Mesodermal cell (in vitro differentiated cells): Measurements from ENCODE around the gene TTLL11.

Experiments
- H3K27ac ChIP-seq: 2 replicates; pipeline ENCODE4 v1.7.0; 2013; ENCODE audit warnings: mild to moderate bottlenecking, low read depth, low read length, moderate library complexity; ENCODE audit not compliant: severe bottlenecking
- H3K36me3 ChIP-seq: 2 replicates; pipeline ENCODE4 v1.7.1; 2013; ENCODE audit warnings: mild to moderate bottlenecking, low read length, moderate library complexity; ENCODE audit not compliant: control insufficient read depth, insufficient read depth
- H3K4me1 ChIP-seq: one replicate; pipeline ENCODE4 v1.7.1; 2013; ENCODE audit warnings: mild to moderate bottlenecking, low read length; ENCODE audit not compliant: insufficient read depth, control insufficient read depth, poor library complexity, severe bottlenecking
- H3K4me3 ChIP-seq: 2 replicates; pipeline ENCODE4 v1.7.0; 2013; ENCODE audit warnings: low read length, control low read depth, mild to moderate bottlenecking; ENCODE audit not compliant: insufficient read depth, poor library complexity, severe bottlenecking; ENCODE audit errors: extremely low read depth
- H3K9me3 ChIP-seq: 2 replicates; pipeline ENCODE4 v1.7.1; 2013; ENCODE audit warnings: mild to moderate bottlenecking, low read length, moderate library complexity; ENCODE audit not compliant: control insufficient read depth
- WGBS, 2 experiments: methylation state at CpG; one replicate each; pipeline ENCODE4 v1.1.5; 2013; ENCODE audit warnings: missing lambda C conversion rate in 2 of 2; ENCODE audit not compliant: insufficient coverage in 2 of 2; 5-methylcytosine and 5-hydroxymethylcytosine counted together

The TTLL11 gene

DNA sequence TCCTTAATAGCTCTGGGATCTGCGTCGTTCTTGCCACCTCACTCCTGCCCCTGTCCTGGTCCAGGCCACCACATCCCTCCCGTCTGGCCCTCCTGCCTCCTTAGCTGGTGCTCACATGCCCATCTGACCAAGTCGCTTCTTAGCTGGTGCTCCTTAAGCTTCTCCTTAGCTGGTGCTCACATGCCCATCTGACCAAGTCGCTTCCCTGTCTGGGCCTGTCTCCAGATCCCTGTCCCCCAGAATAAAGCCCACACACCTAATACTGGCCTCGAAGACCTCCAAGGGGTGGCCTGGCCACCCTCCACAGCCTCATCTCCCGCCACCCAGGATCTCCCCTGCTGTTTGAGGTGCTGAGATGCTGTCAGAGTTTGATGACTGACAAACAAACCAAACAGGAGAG is 31.4 kb upstream of the TTLL11 start:
- Histone ChIP-seq H3K4me3 (no peak overlapping the region), H3K27ac (no peak overlapping the region), H3K4me1 (peaks cover 14% of the 10 kb centered on the region), H3K9me3 (no peaks in the 10 kb centered on the region), H3K36me3 (no peaks in the 10 kb centered on the region)
- 81 to 86% methylated on average over 5 of the region's 7 CpGs for WGBS, 2 experiments

DNA sequence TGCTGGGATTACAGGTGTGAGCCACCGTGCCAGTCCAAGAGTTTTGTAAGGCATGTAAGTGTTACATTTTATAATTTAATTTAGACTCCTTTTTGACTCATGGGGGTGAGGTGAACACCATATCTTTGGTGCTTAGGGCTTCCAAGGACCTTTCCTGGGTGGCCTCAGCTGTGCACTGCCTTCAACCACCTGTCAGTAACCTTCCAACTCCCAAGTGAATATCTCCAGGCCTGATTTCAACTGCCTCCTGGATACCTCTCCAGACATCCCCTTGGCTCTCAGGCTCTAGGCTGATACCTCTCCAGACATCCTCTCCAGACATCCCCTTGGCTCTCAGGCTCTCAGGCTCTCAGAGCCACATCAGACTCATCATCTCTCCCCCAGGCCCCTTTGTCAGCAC is 30.9 kb upstream of the TTLL11 start:
- Histone ChIP-seq H3K4me1 (peaks cover 14% of the 10 kb centered on the region), H3K4me3 (no peak overlapping the region), H3K9me3 (no peaks in the 10 kb centered on the region), H3K27ac (no peak overlapping the region), H3K36me3 (no peaks in the 10 kb centered on the region)
- no CpG with 5 or more reads among the region's 1 CpG for WGBS, 2 experiments

DNA sequence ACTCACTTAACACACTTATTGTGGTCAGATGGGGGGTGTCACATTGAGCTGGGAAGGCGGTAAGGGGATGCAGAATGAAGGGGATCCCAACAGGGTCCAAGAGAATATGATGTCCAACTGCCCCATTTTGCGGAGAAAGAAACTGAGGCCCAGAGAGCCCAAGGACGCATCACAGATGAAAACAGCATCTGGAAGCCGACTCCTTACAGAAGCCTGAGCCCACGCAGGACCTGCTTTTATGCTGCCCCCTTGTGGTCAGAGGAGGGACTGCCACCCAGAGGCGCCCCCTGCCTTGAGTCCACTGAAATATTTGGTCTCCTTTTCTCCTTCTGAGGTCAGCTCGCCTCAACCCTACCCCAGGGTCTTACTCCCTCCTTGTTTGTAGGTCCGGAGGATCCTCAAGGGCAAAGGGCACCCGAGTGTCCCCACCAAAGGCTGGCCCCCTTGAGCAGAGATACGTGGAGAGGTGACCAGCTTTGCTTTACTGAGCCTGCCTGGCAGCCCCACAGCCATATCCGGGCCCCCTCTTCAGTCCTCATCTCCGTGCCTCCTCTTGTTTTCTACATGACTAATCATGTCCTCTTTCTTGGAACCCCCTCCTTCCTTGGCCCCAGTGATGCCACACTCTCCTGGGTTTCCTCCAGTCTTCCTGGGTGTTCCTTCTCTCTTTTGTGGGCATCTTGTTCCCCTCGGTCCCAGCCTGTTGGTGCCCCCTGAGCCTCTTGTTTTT is 30.0 kb upstream of the TTLL11 start:
- peaks cover 14% of the 10 kb centered on the region for H3K4me1 ChIP-seq
- no peak overlapping the region for H3K4me3 ChIP-seq
- no peak overlapping the region for H3K27ac ChIP-seq
- WGBS, 2 experiments: 43 to 46% methylated on average over 12 of the region's 13 CpGs
- no peaks in the 10 kb centered on the region for H3K9me3 ChIP-seq
- no peaks in the 10 kb centered on the region for H3K36me3 ChIP-seq

DNA sequence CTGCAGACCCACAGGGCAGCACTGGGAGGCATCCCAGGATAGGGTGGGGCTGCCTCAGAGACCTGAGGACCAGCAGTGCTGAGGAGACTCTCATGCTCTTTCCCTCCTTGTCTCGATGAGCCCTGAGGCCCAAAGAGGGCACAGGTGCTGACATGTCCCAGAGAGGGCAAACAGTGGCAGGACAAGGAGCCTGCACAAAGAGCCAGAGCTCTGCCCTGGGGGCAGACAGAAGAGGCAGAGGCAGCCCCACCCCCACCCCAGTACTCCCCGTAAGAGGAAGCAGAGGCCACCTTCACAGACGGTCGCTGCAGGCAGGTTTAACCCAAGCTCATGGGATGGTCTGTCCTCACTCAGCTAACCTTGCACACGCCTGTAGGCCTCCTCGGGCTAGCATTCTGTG is 29.4 kb upstream of the TTLL11 start:
- Histone ChIP-seq H3K4me1 (peaks cover 14% of the 10 kb centered on the region), H3K9me3 (no peaks in the 10 kb centered on the region), H3K4me3 (no peak overlapping the region), H3K27ac (no peak overlapping the region), H3K36me3 (no peaks in the 10 kb centered on the region)
- 63 to 77% methylated on average over 2 to 6 of the region's 6 CpGs for WGBS, 2 experiments

DNA sequence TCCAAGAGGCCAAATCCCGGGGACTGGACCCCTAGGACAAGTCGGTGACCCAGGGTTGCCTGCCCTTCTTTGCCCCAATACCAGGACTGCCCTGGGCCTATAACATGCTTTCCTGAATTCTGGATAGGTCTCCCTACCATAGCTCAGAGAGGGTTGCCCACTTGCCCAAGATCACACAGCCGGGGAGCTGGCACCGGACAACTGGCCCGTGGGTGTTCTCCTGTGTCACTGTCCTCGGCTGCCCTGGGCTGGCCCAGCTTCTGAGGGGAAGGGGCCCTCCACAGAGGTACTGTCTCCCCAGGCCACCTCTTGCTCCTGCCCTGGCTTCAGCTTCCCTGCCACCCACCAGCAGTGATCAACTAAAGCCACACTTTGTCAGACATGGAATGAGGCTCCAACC is 28.8 kb upstream of the TTLL11 start:
- H3K4me1 ChIP-seq: peaks cover 11% of the 10 kb centered on the region
- no peaks in the 10 kb centered on the region for H3K36me3 ChIP-seq
- H3K9me3 ChIP-seq: no peaks in the 10 kb centered on the region
- whole genome bisulfite sequencing, 2 experiments: 90 to 94% methylated on average over 5 to 6 of the region's 6 CpGs
- H3K4me3 ChIP-seq: no peak overlapping the region
- H3K27ac ChIP-seq: no peak overlapping the region

DNA sequence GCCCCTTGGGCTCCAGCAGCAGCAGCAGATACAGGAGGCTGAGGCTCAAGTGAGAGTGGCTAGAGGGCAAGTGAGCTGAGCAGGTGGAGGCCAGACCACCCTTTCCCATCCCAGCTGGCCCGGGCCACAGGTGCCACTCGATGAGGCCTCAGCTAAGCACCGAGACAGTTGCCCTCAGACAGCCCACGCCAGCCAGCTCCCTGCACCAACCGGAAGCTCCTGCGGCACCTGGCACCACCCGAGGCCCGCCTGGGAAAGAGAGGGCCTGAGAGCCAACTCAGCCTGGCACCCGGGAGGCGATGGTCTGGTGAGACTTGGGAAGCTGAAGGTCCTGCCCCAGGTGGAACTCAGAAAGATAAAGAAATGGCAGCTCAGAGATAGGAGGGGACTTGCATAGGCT is 28.3 kb upstream of the TTLL11 start:
- WGBS, 2 experiments: 94 to 96% methylated on average over 10 of the region's 10 CpGs
- Histone ChIP-seq H3K4me3 (no peak overlapping the region), H3K9me3 (no peaks in the 10 kb centered on the region), H3K36me3 (no peaks in the 10 kb centered on the region), H3K4me1 (peaks cover 11% of the 10 kb centered on the region), H3K27ac (no peak overlapping the region)

DNA sequence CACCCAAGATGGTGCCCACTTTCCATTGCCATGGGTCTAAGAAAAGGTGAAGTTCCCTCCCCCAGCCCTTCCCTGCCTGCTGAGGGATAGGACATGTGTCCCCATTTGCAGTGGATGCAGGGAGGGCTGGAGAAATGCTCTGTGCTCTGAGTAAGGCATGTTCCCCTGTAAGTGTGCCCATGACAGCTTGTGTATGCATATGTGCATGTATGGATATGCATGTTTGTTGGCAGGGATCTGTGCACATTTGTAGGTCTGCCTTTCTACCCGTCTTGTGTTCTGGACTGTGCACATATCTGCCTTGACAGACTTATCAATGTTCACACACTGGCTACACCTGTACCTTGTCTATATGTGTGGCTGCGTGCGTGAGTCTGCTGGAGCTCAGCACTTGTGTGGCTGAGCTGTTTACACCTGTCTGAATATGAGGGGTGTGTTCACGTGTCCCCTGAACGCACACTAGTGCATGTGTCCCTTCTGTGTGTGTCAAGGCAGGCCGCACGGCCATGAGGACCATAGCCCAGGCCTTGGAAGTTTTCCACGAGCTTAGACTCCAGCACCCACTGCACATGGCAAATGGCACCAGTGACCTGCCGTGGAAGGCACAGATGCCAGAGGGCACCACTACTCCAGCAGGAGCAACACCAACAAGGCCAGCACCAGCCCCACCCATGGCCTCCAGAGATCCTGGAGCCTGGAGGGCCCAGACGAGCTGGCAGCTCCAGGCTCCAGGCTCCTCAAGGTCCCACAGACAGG is 27.4 kb upstream of the TTLL11 start:
- Histone ChIP-seq H3K36me3 (no peaks in the 10 kb centered on the region), H3K4me3 (no peak overlapping the region), H3K27ac (no peak overlapping the region), H3K9me3 (no peaks in the 10 kb centered on the region), H3K4me1 (peaks cover 3% of the 10 kb centered on the region)
- 84 to 90% methylated on average over 5 to 9 of the region's 10 CpGs for WGBS, 2 experiments

DNA sequence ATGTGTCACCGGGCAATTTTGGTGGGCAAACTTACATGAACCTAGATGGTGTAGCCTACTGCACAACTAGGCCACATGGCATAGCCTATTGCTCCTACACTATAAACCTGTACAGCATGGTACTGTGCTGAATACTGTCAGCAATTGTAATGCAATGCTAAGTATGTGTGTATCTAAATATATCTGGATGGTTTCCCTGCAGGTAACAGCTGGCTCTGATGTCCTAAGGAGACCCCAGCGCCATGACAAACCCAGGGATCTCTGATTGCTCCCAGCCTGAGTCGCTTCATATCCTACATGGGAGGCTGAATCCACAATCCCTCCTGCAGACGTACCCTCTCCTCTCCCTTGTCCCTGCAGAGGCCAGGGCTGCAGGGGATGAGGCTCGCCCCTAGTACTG is 26.6 kb upstream of the TTLL11 start:
- Histone ChIP-seq H3K36me3 (no peaks in the 10 kb centered on the region), H3K4me1 (no peaks in the 10 kb centered on the region), H3K27ac (no peak overlapping the region), H3K4me3 (no peak overlapping the region), H3K9me3 (no peaks in the 10 kb centered on the region)
- 80 to 87% methylated on average over 4 of the region's 5 CpGs for WGBS, 2 experiments

DNA sequence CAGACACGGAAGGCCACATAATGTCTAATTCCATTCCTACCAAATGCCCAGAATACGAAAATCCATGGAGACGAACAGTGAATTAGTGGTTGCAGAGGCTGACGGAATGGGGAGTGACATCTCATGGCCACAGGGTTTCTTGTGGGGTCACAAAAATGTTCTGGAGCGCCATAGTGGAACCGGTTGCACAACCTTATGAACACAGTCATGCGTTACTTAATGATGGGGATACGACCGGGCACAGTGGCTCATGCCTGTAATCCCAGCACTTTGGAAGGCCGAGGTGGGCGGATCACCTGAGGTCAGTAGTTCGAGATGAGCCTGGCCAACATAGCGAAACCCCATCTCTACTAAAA is 26.0 kb upstream of the TTLL11 start:
- 84 to 87% methylated on average over 10 of the region's 13 CpGs for WGBS, 2 experiments
- Histone ChIP-seq H3K36me3 (no peaks in the 10 kb centered on the region), H3K9me3 (no peaks in the 10 kb centered on the region), H3K4me1 (no peaks in the 10 kb centered on the region), H3K27ac (no peak overlapping the region), H3K4me3 (no peak overlapping the region)

DNA sequence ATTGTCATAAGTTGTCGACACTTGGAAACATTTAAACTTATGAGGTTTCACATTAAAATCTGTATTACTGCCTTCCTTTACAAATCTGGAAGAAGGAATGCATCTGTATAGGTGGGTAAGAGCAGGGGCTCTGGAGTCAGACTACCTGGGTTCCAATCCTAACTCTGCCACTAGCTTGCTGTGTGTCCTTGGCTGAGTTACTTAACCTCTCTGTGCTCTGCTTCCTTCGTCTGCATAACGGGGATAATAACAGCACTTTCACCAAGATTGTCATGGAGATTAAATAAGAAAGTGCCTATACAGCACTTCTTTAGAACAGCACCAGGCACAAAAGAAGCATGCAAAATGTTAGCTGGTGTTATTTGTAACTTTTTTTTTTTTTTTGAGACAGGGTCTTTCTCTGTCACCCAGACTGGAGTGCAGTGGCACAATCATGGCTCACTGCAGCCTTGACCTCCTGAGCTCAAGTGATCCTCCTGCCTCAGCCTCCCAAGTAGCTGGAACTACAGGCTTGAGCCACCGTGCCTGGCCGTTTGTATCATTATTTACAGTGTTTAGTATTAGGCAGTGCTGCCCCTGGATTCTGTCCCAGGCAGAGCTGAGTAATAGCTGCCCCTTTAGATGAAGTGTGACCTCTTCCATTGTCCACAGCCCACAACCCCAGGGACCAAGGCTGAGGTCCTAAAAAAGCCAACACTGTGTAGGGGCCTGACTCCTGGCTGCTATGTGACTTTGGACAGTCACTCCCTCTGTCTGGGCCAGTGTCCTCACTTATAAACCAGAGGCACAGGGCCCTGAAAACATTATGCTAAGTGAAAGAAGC is 25.4 kb upstream of the TTLL11 start:
- H3K4me3 ChIP-seq: no peak overlapping the region
- WGBS, 2 experiments: 67 to 89% methylated on average over 2 to 4 of the region's 5 CpGs

More for the DNA sequence above, 25.4 kb upstream of the TTLL11 start:
- no peaks in the 10 kb centered on the region for H3K9me3 ChIP-seq
- no peaks in the 10 kb centered on the region for H3K36me3 ChIP-seq
- no peak overlapping the region for H3K27ac ChIP-seq
- no peaks in the 10 kb centered on the region for H3K4me1 ChIP-seq
